Muscle layer of duodenum (tissue), 2 donors: ENCODE data around the gene MRPL10.

Experiments used
- H3K27ac ChIP-seq: one replicate; pipeline ENCODE4 v1.7.0; 2013; ENCODE audit warnings: mild to moderate bottlenecking, low read length
- H3K27me3 ChIP-seq: one replicate; pipeline ENCODE4 v1.7.0; 2013; ENCODE audit warnings: low read depth, mild to moderate bottlenecking, control low read depth, low read length
- H3K36me3 ChIP-seq, 2 donors: one replicate each; pipeline ENCODE4 v1.7.0; 2013; ENCODE audit warnings: low read length in 2 of 2, control low read depth in 1 of 2, mild to moderate bottlenecking in 1 of 2; ENCODE audit not compliant: insufficient read depth in 2 of 2, control insufficient read depth in 1 of 2
- H3K4me1 ChIP-seq, 2 donors: one replicate each; pipeline ENCODE4 v1.7.0; 2013; ENCODE audit warnings: low read length in 2 of 2, mild to moderate bottlenecking in 2 of 2, control low read depth in 1 of 2, moderate library complexity in 1 of 2; ENCODE audit not compliant: insufficient read depth in 2 of 2, control insufficient read depth in 1 of 2
- H3K4me3 ChIP-seq, 2 donors: one replicate each; pipeline ENCODE4 v1.7.0; 2013; ENCODE audit warnings: low read length in 2 of 2, low read depth in 1 of 2, mild to moderate bottlenecking in 1 of 2
- H3K9me3 ChIP-seq, 2 donors: one replicate each; pipeline ENCODE4 v1.7.0; 2013; ENCODE audit warnings: low read length in 2 of 2, control low read depth in 1 of 2, mild to moderate bottlenecking in 1 of 2; ENCODE audit not compliant: control insufficient read depth in 1 of 2
- donor health status: healthy.

MRPL10 gene

DNA sequence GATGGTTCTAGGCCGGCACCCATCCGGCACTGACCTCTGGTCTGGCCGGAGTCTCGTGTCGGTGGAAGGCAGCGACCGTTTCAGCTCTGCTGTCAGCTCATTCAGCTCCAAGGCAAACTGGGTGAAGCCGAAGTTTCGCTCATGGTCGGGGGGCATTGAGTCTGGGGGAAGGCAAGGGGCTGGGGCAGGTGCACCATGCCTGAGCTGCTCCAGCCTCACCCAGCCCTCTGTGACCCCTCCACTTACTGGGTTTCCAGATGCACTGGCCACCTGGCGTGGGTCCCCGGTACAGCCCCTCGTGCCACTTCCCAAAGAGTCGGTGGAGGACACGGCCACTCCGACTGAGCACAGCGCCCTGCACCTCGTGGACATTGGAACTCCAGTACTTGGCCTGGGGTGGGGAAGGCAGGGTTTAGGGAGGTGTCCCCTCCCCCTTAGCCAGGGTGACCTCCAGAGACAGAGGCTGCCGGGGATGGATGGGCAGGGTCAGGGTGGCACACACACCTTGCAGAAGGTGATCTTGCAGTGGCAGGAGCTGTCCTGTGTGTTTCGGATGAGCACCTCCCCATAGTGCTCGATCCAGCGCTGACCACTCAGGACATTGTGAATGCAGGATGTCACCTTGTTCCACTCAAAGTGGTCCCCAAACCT, 22.4 kb downstream of the MRPL10 start:
- Histone ChIP-seq H3K36me3 (peaks cover 34 to 51% of the 10 kb centered on the region in 2 donors), H3K4me1 (no peaks in the 10 kb centered on the region), H3K4me3 (no peak overlapping the region), H3K27ac (no peak overlapping the region), H3K27me3 (no peaks in the 10 kb centered on the region), H3K9me3 (no peaks in the 10 kb centered on the region)

DNA sequence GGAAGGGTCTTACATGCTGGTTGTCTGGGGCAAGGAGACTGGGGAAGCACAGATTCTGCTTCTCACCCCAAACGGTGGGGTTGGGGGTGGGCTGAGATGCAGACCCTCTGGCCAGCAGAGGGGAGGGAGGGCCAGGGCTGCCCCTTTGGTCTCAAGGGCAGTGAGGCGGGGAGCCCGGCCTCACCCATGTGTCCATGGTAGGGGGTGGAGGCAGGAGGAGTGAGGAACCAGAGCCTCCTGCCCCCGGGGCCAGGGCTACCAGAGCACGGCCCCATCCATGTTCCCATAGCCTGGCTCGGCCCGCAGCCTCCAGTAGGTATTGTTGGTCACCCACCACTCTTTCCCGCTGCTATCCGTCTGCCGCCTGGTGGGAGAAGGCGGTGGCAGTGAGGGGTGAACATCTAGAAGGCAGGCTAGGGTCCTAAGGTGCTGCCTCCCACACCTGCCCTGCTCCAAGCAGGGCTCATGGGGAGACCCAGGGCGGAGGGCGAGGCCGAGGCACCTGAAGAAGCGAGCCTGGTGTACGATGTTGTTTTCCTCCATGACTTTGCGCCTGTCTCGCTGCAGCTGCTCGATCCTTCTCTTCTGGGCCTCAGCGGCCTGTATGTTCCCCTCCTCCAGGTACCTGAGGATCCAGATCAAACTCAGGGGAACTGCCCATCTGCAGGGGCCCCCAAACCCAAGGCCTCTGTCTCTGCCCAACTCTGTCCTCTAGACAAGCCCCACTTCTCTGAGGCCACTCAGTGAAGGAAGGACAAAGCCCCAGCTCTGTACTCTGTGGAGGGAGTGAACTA, 23.1 kb downstream of the MRPL10 start:
- Histone ChIP-seq H3K27me3 (no peaks in the 10 kb centered on the region), H3K9me3 (no peaks in the 10 kb centered on the region), H3K4me1 (no peaks in the 10 kb centered on the region), H3K36me3 (peaks cover 34 to 46% of the 10 kb centered on the region in 2 donors), H3K27ac (no peak overlapping the region), H3K4me3 (no peak overlapping the region)

DNA sequence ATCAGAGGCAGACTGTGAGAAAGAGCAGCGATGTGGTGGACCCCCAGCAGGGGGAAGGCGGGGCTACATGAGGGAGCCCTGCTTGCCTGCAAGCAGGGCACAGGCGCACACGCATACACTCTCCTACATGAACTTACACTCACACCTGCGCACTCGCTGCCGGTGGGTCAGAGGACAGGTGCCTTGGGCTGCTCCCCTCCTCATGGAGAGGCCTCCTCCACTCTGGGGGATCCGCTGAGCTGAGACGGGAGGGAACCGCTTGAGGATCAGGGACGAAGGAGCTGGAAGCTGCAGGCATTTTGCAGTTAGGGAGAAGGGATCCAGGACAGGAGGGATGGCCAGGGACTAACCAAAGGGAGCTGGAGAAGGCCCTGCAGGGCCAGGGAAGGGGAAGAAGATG, 23.9 kb downstream of the MRPL10 start:
- H3K4me3 ChIP-seq = no peak overlapping the region
- H3K27ac ChIP-seq = no peak overlapping the region
- no peaks in the 10 kb centered on the region for H3K4me1 ChIP-seq
- H3K9me3 ChIP-seq = no peaks in the 10 kb centered on the region
- H3K27me3 ChIP-seq = no peaks in the 10 kb centered on the region
- peaks cover 28 to 39% of the 10 kb centered on the region in 2 donors for H3K36me3 ChIP-seq

DNA sequence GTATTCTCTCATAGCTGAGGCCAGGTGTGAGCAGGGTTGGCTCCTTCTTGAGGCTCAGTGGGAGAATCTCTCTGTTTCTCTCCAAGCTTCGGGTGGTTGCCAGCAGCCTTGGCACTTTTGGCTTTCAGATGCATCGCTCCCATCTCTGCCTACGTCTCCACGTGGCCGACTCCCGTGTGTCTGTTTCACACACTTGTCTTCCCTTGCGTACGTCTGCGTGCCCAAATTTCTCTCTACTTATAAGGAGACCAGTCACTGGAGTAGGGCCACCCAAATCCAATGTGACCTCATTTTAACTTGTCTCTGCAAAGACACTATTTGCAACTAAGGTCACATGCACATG, 24.5 kb downstream of the MRPL10 start:
- Histone ChIP-seq H3K9me3 (no peaks in the 10 kb centered on the region), H3K4me1 (no peaks in the 10 kb centered on the region), H3K36me3 (peaks cover 28 to 37% of the 10 kb centered on the region in 2 donors), H3K27me3 (no peaks in the 10 kb centered on the region), H3K4me3 (no peak overlapping the region), H3K27ac (no peak overlapping the region)

DNA sequence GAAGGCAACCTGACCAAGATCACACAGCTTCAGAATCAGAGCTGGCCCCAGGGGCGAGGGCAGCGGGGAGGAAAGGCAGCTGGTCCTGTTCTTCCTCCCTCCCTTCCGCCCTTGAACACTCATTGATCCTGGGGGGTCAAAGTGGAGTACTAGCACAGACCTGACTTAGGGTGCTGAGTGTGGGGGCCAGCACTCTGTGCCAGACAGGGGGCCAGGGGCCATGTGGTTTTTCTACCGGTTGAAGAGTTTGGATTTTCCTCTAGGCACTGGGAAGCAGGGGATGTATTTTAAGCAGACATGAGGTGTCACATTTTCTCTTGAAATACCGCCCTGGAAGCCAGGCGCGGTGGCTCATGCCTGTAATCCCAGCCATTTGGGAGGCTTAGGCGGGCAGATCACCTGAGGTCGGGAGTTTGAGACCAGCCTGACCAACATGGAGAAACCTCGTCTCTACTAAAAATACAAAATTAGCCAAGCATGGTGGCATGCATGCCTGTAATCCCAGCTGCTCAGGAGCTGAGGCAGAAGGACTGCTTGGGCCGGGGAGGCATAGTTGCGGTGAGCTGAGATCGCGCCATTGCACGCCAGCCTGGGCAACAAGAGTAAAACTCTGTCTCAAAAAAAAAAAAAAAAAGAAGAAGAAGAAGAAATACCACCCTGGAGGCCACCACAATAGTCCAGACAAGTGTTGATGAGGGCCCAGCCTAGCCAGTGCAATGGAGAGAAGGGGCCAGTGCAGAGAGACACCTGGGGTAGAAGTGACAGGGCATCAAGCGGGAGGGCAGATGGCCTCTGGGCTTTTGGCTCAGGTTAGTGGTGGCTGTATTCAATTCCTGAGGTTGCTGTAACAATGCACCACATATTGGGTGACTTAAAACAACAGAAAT, 25.1 kb downstream of the MRPL10 start:
- Histone ChIP-seq H3K4me3 (no peak overlapping the region), H3K27me3 (no peaks in the 10 kb centered on the region), H3K36me3 (peaks cover 28 to 37% of the 10 kb centered on the region in 2 donors), H3K27ac (no peak overlapping the region), H3K4me1 (no peaks in the 10 kb centered on the region), H3K9me3 (no peaks in the 10 kb centered on the region)

DNA sequence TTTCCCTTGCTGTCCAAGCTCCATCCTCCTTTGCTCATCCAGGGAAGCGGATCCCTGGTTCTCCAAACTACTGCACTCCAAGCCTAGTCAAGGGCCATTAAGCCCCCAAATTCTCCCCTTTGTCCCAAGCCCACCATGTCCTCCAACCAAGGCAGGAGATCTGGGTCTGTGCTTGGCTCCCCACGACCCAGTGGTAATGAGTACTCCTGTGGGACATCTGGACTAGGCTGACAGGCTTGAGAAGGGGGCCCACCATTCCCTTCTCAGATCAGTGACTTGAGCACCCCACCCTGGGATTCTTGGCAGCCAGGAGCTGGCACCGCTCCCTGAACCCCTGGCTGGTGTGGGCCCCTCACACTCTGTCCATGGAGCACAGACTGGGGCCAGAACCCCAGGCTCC, 26.9 kb downstream of the MRPL10 start:
- H3K36me3 ChIP-seq = peaks cover 26 to 31% of the 10 kb centered on the region in 2 donors
- H3K4me3 ChIP-seq = no peak overlapping the region
- no peak overlapping the region for H3K27ac ChIP-seq
- no peaks in the 10 kb centered on the region for H3K9me3 ChIP-seq
- no peaks in the 10 kb centered on the region for H3K4me1 ChIP-seq
- no peaks in the 10 kb centered on the region for H3K27me3 ChIP-seq

DNA sequence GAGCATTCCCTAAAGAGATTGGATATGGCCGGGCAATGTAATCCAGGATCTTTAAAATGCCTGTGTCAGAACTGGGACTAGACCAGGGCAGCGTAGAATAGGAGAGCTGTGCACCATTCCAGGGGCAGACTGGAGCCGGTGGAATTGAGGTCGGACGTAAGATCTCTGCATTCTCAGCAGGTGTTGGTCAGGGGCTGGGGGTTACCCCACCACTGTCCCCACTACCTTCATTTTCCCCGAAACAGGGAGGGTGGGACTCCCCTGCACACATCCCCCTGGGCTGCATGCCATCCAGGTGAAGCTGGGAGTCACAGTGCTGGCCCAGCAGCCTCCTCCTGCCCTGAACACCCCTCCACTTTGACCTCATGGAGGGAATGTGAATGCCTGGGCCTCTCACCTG, 27.6 kb downstream of the MRPL10 start:
- Histone ChIP-seq H3K9me3 (no peaks in the 10 kb centered on the region), H3K4me3 (no peak overlapping the region), H3K4me1 (no peaks in the 10 kb centered on the region), H3K27me3 (no peaks in the 10 kb centered on the region), H3K36me3 (peaks cover 18 to 24% of the 10 kb centered on the region in 2 donors), H3K27ac (no peak overlapping the region)

DNA sequence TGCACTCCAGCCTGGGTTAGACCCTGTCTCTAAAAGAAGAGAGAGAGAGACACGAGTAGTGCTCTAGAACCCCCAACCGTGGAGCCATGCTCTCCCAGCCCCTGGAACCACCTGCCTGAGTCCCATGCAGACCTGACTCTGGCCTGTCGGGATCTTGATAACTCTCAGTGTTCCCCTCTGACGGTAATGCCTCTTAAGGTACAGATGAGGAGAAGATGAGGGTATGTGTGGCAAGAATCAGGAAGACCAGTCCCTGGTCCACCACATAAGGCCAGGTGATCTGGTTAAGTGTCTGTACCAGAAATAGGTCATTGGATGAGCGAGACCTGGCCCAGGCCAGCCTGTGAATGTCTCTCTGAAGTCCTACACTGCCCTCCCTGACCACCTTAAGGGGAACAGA, 28.1 kb downstream of the MRPL10 start:
- no peaks in the 10 kb centered on the region for H3K4me1 ChIP-seq
- H3K27ac ChIP-seq = no peak overlapping the region
- no peaks in the 10 kb centered on the region for H3K27me3 ChIP-seq
- no peaks in the 10 kb centered on the region for H3K9me3 ChIP-seq
- no peak overlapping the region for H3K4me3 ChIP-seq
- H3K36me3 ChIP-seq = peaks cover 13 to 18% of the 10 kb centered on the region in 2 donors

DNA sequence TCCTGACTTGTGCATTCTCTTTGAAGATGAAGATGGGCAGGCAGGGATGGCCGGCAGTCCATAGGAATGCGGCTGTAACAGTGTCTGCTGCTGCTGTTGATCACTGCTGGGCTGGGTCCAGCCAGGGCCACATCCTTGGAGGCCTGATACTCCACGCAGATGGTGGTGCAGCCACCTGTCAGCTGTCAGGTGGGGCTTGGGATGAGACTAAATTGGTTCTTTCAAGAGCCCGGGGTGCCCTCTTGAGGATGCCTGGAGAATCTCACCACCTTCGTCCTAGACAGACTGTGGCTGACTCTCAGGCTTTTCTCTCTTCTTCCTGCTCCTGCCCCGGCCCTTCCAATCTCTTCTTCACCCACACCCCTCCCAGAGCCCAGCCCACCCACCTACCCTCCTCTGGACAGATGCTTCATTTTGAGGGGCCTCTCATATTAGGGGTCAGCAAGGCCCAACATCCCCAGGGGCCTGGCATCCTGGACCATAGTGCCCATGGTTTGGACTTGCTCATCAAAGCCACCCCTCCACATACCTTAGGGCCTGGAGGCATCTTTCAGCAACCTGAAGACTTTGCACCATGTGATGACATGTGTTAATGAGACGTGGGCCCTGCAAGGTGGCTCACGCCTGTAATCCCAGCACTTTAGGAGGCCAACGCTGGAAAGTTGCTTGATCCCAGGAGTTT, 28.9 kb downstream of the MRPL10 start:
- Histone ChIP-seq H3K27ac (no peak overlapping the region), H3K9me3 (no peaks in the 10 kb centered on the region), H3K4me1 (no peaks in the 10 kb centered on the region), H3K27me3 (no peaks in the 10 kb centered on the region), H3K36me3 (peaks cover 9 to 11% of the 10 kb centered on the region in 2 donors), H3K4me3 (no peak overlapping the region)

DNA sequence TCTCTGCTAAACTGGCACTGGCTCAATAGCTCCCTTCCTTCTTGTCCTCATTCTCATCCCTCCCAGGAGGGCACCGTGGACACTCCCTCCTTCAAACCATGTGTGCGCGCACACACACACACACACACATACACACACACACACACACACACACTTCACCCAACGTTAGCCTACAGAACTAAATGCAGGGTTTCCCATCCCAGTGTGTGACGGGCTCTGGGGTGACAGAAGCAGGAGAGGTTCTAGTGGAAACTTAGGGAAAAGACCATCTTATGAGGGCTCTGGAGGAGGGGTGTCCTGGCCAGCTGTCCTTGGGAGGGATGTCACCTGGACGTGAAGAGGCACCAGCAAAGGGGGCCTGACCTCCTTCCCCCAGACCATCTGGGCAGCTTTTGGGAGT, 29.4 kb downstream of the MRPL10 start:
- Histone ChIP-seq H3K9me3 (no peaks in the 10 kb centered on the region), H3K4me3 (no peak overlapping the region)

More for the DNA sequence above, 29.4 kb downstream of the MRPL10 start:
- Histone ChIP-seq H3K27ac (no peak overlapping the region), H3K27me3 (no peaks in the 10 kb centered on the region), H3K4me1 (no peaks in the 10 kb centered on the region), H3K36me3 (peaks cover 3 to 5% of the 10 kb centered on the region in 2 donors)
